ACC112 (cell line): ENCODE results near the gene ACSL6.

Experiments used
- H2AFZ ChIP-seq: fragments of 200-600 bp; sonication (generic); one replicate; pipeline ENCODE4 v1.6.0; 2017; ENCODE audit warnings: antibody characterized with exemption, low read length; ENCODE audit not compliant: unreplicated experiment
- H3K27ac ChIP-seq: fragments of 200-600 bp; sonication (generic); 2 replicates; pipeline ENCODE4 v1.5.1; 2014; ENCODE audit warnings: low read depth, mild to moderate bottlenecking, antibody characterized with exemption, low read length, moderate library complexity
- H3K27me3 ChIP-seq: fragments of 200-600 bp; sonication (generic); 2 replicates; pipeline ENCODE4 v1.6.1; 2014; ENCODE audit warnings: mild to moderate bottlenecking, antibody characterized with exemption, low read length, moderate library complexity, mixed read lengths; ENCODE audit not compliant: insufficient read depth
- H3K36me3 ChIP-seq: fragments of 200-600 bp; sonication (generic); 2 replicates; pipeline ENCODE4 v1.6.1; 2016; ENCODE audit warnings: mild to moderate bottlenecking, antibody characterized with exemption, low read length, moderate library complexity, mixed read lengths; ENCODE audit not compliant: insufficient read depth
- H3K4me1 ChIP-seq: fragments of 200-600 bp; sonication (generic); one replicate; pipeline ENCODE4 v1.6.1; 2016; ENCODE audit warnings: low read length, mixed read lengths; ENCODE audit not compliant: insufficient read depth, unreplicated experiment, control insufficient read depth
- H3K4me3 ChIP-seq: fragments of 200-600 bp; sonication (generic); 2 replicates; pipeline ENCODE4 v1.5.1; 2014; ENCODE audit warnings: mild to moderate bottlenecking, low read depth, low read length
- H3K79me2 ChIP-seq: fragments of 200-600 bp; sonication (generic); one replicate; pipeline ENCODE4 v1.6.0; 2016; ENCODE audit warnings: low read length; ENCODE audit not compliant: control insufficient read depth, unreplicated experiment, insufficient read depth

The ACSL6 gene

DNA sequence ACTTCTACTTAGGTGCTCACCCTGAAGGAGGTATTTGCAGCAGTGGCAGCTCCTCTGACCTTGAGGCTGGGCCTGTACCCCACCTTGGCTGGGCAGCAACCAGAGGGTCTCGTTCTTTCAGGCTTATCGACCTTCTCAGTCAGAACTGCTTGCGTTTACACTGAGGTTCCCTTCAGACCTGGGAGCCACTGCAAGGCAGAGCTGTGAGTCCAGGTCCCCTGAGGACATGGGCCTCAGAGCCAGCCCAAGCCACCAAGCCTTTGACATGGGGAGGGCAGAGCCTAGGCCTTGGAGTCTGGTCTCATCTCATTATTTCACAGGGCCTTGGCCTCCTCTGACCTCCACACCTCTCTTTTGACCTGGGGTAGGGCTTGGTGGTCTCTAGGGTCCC is 13.7 kb downstream of the ACSL6 start:
- Histone ChIP-seq H2AFZ (no peak overlapping the region), H3K4me3 (no peak overlapping the region), H3K36me3 (no peaks in the 10 kb centered on the region), H3K27ac (no peak overlapping the region), H3K79me2 (no peaks in the 10 kb centered on the region), H3K4me1 (no peaks in the 10 kb centered on the region), H3K27me3 (peaks cover 4% of the 10 kb centered on the region)

DNA sequence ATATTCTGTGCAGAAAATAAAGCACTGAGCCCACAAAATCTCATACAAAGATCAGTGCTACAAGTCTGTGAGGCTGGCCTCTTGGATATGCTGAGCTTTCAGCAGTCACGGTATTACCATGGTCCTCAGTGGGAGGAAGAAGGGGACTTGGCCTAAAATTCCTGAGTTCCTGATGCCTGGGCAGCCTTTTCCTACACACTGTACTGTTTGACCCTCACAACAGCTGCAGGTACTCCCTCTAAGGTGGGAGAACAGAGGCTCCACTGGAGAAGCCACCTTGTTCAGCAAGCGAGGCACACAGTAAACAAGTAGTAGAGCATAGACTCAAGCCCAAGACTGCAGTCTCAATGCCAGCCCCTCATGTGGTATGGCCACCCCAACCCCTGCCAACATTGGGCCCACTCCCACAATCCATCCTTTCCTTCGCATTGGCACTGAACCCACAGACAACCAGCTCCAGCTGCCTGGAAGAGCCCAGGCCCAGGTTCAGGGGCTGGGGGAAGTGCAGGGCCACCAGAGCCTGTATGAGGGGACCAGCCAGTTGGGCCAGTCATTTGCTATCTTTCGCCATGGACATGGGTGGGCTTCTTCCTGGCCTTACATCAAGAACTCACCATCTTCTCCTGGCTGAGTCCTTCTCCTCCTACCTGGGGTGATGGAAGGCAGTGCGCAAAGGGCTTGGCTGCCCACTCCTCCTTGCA is 14.3 kb downstream of the ACSL6 start:
- peaks cover 7% of the 10 kb centered on the region for H3K27me3 ChIP-seq
- H3K27ac ChIP-seq = no peak overlapping the region
- no peaks in the 10 kb centered on the region for H3K36me3 ChIP-seq
- H3K4me3 ChIP-seq = no peak overlapping the region
- H2AFZ ChIP-seq = no peak overlapping the region
- H3K79me2 ChIP-seq = no peaks in the 10 kb centered on the region
- H3K4me1 ChIP-seq = no peaks in the 10 kb centered on the region

DNA sequence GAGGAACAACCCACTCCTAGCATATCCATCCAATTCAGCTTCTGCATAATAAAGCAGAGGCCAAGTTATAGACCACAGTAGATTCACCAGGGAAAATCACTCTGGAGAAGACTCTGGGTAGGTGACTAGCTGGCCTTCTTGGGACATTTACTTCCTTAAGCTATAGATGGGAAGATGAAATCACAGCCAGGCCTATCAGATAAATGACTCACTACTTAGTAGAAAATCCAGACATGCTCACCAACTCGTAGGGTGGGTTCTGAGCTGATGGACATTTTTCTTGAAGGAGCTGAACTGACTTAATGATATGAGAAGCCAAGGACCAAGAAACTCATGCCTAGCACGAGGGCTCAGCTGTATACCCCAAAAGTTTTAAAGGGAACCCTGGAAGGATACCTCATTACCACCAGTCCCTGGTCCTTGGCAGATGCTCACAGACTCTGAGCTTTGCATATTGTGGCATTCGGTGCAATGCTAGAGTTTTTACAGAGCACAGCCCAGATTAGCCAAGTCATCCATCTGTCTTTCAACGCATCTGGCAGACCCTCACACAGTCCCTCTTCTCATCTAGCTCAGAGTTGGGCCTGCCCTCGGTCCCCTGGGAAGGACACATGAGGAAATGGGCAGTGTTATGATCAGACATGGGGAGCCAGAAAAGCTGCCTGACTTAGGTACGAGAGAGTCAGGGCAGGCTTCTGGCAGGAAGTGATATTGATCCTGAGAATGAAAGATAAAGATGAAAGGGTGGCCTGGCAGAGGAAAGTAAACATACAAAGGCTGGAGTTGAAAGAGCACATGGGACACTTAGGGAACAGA is 15.0 kb downstream of the ACSL6 start:
- H3K4me1 ChIP-seq = no peaks in the 10 kb centered on the region

DNA sequence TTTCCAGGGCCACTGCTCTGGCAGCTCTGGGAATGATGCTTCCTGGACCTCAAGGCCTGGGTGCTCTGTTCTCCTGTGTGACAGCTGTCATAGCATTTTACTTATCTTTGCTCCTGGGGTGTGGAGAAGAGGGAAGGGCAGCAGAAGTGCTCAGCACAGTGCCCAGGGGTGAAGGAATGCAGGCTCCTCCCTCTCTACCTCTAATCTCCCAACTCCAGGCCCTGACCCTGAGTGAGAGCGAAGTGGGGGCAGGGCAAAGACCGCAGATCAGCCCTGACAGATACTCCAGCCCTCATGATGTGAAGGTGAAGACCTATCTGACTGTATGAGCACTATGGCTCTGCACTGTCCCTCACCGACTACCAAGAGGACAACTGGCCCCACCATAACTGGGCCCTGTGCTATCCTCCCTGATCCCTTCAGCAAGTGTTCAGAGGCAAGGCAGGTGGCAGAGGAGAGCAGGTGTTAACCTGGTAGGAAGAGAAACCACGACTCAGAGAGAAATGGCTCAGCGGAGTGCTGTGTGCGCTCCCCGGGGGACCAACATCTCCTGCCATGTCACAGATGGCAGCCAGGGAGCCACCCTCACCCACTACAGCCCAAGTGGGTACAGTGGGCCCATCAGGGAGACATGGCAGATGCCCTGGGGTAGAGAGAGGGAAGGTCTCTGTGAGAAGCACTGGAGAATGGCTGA is 16.8 kb downstream of the ACSL6 start:
- H3K4me1 ChIP-seq = no peaks in the 10 kb centered on the region
- peaks cover 15% of the 10 kb centered on the region for H3K27me3 ChIP-seq
- no peak overlapping the region for H2AFZ ChIP-seq
- H3K4me3 ChIP-seq = no peak overlapping the region
- no peaks in the 10 kb centered on the region for H3K36me3 ChIP-seq
- H3K27ac ChIP-seq = no peak overlapping the region
- no peaks in the 10 kb centered on the region for H3K79me2 ChIP-seq

More for the DNA sequence above, 15.0 kb downstream of the ACSL6 start:
- Histone ChIP-seq H2AFZ (no peak overlapping the region), H3K4me3 (no peak overlapping the region), H3K27ac (no peak overlapping the region), H3K79me2 (no peaks in the 10 kb centered on the region), H3K27me3 (peaks cover 13% of the 10 kb centered on the region), H3K36me3 (no peaks in the 10 kb centered on the region)

DNA sequence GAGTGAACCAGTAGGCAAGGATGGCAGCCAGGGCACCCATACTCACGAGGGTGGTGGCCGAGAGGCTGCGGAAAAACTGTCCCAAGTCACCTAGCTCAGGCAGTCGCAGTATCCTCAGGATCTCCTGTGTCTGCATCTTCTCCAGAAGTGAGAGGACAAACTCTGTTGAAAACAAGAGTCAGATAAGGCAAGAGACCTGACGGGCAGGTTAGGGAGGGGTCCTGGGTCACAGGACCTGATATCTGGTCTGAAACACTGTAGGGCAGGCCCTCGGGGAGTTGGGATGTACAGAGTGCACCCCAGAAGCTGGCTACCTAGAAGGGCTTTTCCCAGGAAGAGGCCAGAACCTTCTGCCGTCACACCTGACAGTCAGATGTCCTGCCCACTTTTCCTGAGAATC is 17.4 kb downstream of the ACSL6 start:
- H3K79me2 ChIP-seq = no peaks in the 10 kb centered on the region
- no peaks in the 10 kb centered on the region for H3K36me3 ChIP-seq
- peaks cover 15% of the 10 kb centered on the region for H3K27me3 ChIP-seq
- H2AFZ ChIP-seq = no peak overlapping the region
- H3K4me1 ChIP-seq = no peaks in the 10 kb centered on the region
- no peak overlapping the region for H3K27ac ChIP-seq
- H3K4me3 ChIP-seq = no peak overlapping the region

DNA sequence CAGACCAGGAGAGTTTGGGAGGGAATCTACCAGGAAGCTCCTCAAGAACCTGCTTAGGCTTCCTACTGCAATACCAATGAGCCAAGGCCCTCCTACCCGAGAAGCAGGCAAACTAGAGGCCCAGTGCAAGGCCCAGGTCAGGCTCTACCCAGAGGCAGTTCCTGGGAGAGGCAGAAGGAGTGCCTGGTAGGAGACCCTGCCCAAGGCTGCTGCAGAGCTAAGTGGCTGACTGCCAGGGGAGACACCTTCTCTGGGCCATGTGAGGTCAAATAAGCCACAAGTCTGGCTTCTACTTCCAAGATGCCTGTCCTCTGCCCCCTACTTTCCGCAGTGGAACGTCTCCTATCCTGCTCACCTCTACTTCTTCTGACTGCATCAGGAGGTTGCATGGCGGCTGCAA is 17.8 kb downstream of the ACSL6 start:
- Histone ChIP-seq H3K36me3 (no peaks in the 10 kb centered on the region), H3K79me2 (no peaks in the 10 kb centered on the region), H3K27me3 (peaks cover 15% of the 10 kb centered on the region), H3K4me3 (no peak overlapping the region), H3K27ac (no peak overlapping the region), H3K4me1 (no peaks in the 10 kb centered on the region), H2AFZ (no peak overlapping the region)

DNA sequence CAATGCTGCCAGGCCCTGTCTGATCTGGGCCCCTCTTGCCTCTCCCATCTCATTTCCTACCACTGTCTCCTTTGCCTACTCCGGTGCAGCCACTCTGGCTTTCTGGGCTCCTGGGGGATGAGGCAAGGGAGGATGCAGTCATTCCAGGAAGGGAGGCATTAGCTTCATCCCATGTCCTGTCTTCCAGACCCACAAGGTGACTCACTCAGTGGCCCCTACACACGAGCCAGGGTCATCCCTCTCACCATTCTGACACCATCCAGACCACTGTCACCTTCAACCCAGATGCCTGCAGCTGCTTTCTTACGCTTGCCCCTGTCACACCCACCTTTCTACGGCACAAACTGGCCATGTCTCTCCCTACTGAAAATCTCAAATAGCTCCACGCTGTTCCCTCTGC is 19.1 kb downstream of the ACSL6 start:
- Histone ChIP-seq H3K4me3 (no peak overlapping the region), H3K36me3 (no peaks in the 10 kb centered on the region), H3K27me3 (peaks cover 15% of the 10 kb centered on the region), H3K27ac (no peak overlapping the region), H2AFZ (no peak overlapping the region), H3K79me2 (no peaks in the 10 kb centered on the region), H3K4me1 (no peaks in the 10 kb centered on the region)

DNA sequence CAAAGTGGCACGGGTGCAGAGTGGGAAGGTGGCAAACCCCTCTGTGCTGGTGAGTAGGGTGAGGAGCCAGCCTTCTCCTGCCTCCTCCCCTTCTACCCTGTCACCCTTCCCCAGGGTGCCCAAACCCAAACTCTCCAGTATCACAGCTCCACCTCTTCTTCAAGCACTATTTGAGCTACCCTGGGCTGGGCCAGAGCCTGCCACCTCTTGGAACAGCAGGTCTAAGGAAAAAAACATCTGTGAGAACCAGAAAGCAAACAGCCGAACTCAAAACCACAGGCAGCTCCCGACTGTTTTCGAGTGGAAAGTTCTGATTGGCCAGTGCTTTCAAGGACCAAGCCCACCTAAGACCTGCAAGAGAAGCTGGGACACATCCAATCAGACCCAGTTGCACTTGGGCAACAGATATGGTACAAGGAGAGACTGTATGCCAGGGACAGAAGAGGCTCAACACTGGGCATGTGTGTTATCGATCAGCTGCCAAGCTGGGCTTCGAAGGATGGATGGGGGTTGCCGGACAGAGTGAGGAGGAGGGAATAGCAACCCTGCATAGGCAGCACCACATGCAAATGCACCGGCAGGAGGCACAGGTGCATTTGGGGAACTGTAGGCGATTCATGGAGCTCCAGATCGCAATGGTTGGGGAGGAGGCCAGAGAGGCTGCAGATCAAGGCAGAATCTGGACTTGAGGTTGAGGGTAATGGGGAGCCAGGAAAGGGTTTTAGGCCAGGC is 19.7 kb downstream of the ACSL6 start:
- Histone ChIP-seq H3K4me1 (no peaks in the 10 kb centered on the region), H3K4me3 (no peak overlapping the region)

DNA sequence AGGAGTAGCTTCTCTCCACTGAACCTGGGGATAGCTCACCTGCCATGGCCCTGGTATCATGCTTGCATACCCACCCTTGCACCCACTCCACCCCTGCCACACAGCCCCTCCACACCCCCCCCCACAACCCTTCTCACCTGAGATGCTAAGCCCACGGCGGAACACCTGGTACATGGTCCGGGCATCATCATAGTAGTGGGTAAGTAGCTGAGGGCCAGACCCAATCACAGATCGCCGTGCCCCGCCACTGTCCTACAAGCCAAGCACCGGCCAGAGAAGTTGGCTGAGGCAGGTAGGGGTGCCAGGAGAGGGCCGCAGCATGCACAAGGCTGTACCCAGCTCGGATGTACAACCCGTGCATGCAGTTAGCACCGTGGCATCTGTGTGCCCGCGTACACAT is 20.7 kb downstream of the ACSL6 start:
- Histone ChIP-seq H3K4me1 (no peaks in the 10 kb centered on the region), H3K79me2 (no peaks in the 10 kb centered on the region), H3K36me3 (no peaks in the 10 kb centered on the region), H3K27me3 (peaks cover 15% of the 10 kb centered on the region), H2AFZ (no peak overlapping the region), H3K4me3 (no peak overlapping the region), H3K27ac (no peak overlapping the region)

More for the DNA sequence above, 19.7 kb downstream of the ACSL6 start:
- Histone ChIP-seq H3K27ac (no peak overlapping the region), H3K36me3 (no peaks in the 10 kb centered on the region), H3K79me2 (no peaks in the 10 kb centered on the region), H2AFZ (no peak overlapping the region), H3K27me3 (peaks cover 15% of the 10 kb centered on the region)

DNA sequence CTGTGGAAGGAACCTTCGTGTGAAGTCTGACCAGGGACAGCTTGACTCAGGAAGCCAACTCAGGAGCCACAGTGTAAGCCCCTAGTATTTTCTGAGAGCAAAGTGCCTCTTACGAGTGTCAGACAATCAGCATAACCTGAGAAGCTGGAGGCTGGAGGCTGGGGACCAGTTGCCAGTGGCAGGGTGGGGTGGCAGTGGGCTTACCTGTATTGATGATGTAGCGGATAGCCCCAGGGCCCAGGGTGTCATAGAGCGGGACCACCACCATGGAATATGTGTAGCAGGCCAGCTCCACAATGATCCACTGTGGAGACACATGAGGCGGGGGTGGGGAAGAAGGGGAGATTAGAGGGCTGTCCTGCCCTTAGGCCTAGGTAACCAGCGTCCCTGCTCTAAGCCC is 22.9 kb downstream of the ACSL6 start:
- H3K36me3 ChIP-seq = no peaks in the 10 kb centered on the region
- H3K27me3 ChIP-seq = peaks cover 20% of the 10 kb centered on the region
- H3K27ac ChIP-seq = no peak overlapping the region
- H2AFZ ChIP-seq = no peak overlapping the region
- H3K4me1 ChIP-seq = no peaks in the 10 kb centered on the region
- no peaks in the 10 kb centered on the region for H3K79me2 ChIP-seq
- H3K4me3 ChIP-seq = no peak overlapping the region
